Esophagus squamous epithelium (tissue), 5 donors: ENCODE results near the gene GRAMD2B. TPM values are rescaled to one million over a fixed set of nuclear protein-coding genes. Genes with fewer than 3 reads are reported as not detected.
"Not testable (repeated sequence)": the region's sequence is repeated elsewhere in the genome, so short reads cannot be mapped to it uniquely, and the experiment has no call there.

ENCODE experiments used
- DNase-seq: peaks from one replicate; lab custom pipeline; 2025; lab: John Stamatoyannopoulos, UW
- H3K27ac ChIP-seq, 4 donors: fragments of 200-600 bp; sonication (generic); one replicate each; pipeline ENCODE4 v1.5.1; 2016 to 2019; ENCODE audit warnings: mild to moderate bottlenecking in 1 of 4
- H3K27me3 ChIP-seq, 4 donors: fragments of 200-600 bp; sonication (generic); 1 replicate in 3 of 4; 2 replicates in 1 of 4; pipeline versions ENCODE4 v1.5.1 to v1.6.0; 2017 to 2021; ENCODE audit warnings: antibody characterized with exemption in 1 of 4
- H3K36me3 ChIP-seq, 3 donors: fragments of 200-600 bp; sonication (generic); one replicate each; pipeline ENCODE4 v1.5.1; 2016 to 2019
- H3K4me1 ChIP-seq, 3 donors: fragments of 200-600 bp; sonication (generic); one replicate each; pipeline ENCODE4 v1.5.1; 2017 to 2019
- H3K4me3 ChIP-seq, 4 donors: fragments of 200-600 bp; sonication (generic); 1 replicate in 3 of 4; 2 replicates in 1 of 4; pipeline ENCODE4 v1.5.1; 2016 to 2019; ENCODE audit warnings: mild to moderate bottlenecking in 2 of 4, moderate library complexity in 1 of 4
- H3K9me3 ChIP-seq, 3 donors: fragments of 200-600 bp; sonication (generic); one replicate each; pipeline ENCODE4 v1.5.1; 2016 to 2019
- POLR2A ChIP-seq, 4 donors: fragments of 450-650 bp; IDR thresholded peaks; one replicate each; pipeline ENCODE4 v1.6.1; 2017; ENCODE audit warnings: antibody characterized with exemption in 4 of 4, mild to moderate bottlenecking in 4 of 4, moderate library complexity in 3 of 4
- WGBS, 2 donors: methylation state at CpG; one replicate each; pipeline ENCODE4 v1.1.5; 2018; 5-methylcytosine and 5-hydroxymethylcytosine counted together
- intact Hi-C: fragments of 100-400 bp; cut with DNase I; formaldehyde crosslinking; loops from one replicate; pipeline ENCODE4 v1.15.0; 2022
- total RNA-seq, 4 donors: library from RNA; depleted of rRNA; stranded (reverse); fragments of >200 nt; gene quantifications; one replicate each; pipeline ENCODE4 v1.1.0, GENCODE V29; 2016
- TF ChIP-seq, protein P1 (sequence below), 6 experiments: fragments of 450-650 bp in 4 of 6; fragments of 200-600 bp in 2 of 6; sonication (generic) in 2 of 6; IDR thresholded peaks; one replicate each; pipeline ENCODE4 v1.5.1; 2016 to 2019; ENCODE audit warnings: antibody characterized with exemption in 6 of 6, mild to moderate bottlenecking in 4 of 6, moderate library complexity in 4 of 6
- donor health status: DM: yes; HTN: yes; CAD: no.

Gene GRAMD2B
- total RNA-seq, 4 donors from 2014 or later: 10.2 to 29.0 (median 15.8) TPM

DNA sequence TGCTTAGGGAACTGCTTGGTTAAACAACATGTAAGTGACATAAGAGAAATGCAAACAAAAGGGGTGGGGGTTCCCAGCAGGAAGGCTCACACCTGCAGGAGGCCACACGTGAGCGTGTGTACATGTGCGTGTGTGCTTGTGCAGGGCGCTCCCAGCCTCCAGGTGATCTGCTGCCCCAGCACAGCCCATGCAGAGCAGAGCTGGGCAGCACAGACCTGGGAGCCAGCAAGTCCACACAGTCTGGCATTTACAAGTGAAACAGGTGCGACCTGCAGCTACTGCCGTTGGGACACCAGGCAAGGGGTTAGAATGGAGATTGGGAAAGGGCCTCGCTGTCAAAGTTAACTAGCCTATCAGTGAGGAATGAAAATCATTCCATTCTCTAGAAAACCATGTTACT, 41.8 kb downstream of the GRAMD2B start:
- no peak overlapping the region for H3K4me3 ChIP-seq
- no peaks in the 10 kb centered on the region for H3K27me3 ChIP-seq
- peaks cover 4 to 32% (median 13%) of the 10 kb centered on the region in 3 donors for H3K4me1 ChIP-seq
- H3K9me3 ChIP-seq: no peaks in the 10 kb centered on the region
- intact Hi-C loops: no loop called here
- TF ChIP-seq, protein P1, sequence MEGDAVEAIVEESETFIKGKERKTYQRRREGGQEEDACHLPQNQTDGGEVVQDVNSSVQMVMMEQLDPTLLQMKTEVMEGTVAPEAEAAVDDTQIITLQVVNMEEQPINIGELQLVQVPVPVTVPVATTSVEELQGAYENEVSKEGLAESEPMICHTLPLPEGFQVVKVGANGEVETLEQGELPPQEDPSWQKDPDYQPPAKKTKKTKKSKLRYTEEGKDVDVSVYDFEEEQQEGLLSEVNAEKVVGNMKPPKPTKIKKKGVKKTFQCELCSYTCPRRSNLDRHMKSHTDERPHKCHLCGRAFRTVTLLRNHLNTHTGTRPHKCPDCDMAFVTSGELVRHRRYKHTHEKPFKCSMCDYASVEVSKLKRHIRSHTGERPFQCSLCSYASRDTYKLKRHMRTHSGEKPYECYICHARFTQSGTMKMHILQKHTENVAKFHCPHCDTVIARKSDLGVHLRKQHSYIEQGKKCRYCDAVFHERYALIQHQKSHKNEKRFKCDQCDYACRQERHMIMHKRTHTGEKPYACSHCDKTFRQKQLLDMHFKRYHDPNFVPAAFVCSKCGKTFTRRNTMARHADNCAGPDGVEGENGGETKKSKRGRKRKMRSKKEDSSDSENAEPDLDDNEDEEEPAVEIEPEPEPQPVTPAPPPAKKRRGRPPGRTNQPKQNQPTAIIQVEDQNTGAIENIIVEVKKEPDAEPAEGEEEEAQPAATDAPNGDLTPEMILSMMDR (IDR thresholded peaks at IDR 0.05): no peak
- TF ChIP-seq POLR2A (IDR thresholded peaks at IDR 0.05): no peak
- peaks cover 0 to 35% (median 0%) of the 10 kb centered on the region in 3 donors for H3K36me3 ChIP-seq
- 66 to 72% methylated on average over 6 to 7 of the region's 7 CpGs for WGBS, 2 donors
- H3K27ac ChIP-seq: no peak overlapping the region
- DNase-seq: no peak

- no peak for DNase-seq
- H3K4me1 ChIP-seq: peaks cover 0 to 24% (median 9%) of the 10 kb centered on the region in 3 donors
- H3K36me3 ChIP-seq: peaks cover 0 to 61% (median 5%) of the 10 kb centered on the region in 3 donors
- H3K27ac ChIP-seq: no peak overlapping the region
- TF ChIP-seq POLR2A (IDR thresholded peaks at IDR 0.05): no peak
- TF ChIP-seq, protein P1 (IDR thresholded peaks at IDR 0.05): no peak
- no peak overlapping the region for H3K4me3 ChIP-seq
- no peaks in the 10 kb centered on the region for H3K9me3 ChIP-seq
- H3K27me3 ChIP-seq: no peaks in the 10 kb centered on the region
- 75 to 89% methylated on average over 3 of the region's 3 CpGs for WGBS, 2 donors
- intact Hi-C loops: no loop called here
These were observed 44.9 kb downstream of the GRAMD2B start for GRCh38 chr5:126468091-126468490.

GRCh38 chr5:126469536-126470316, 46.5 kb downstream of the GRAMD2B start:
- Histone ChIP-seq H3K27me3 (no peaks in the 10 kb centered on the region), H3K27ac (no peak overlapping the region), H3K9me3 (no peaks in the 10 kb centered on the region), H3K4me1 (peaks cover 0 to 23% (median 9%) of the 10 kb centered on the region in 3 donors), H3K4me3 (no peak overlapping the region), H3K36me3 (peaks cover 0 to 77% (median 5%) of the 10 kb centered on the region in 3 donors)
- no peak for DNase-seq
- intact Hi-C loops: no loop called here
- WGBS, 2 donors: 91 to 94% methylated on average over 6 of the region's 6 CpGs
- TF ChIP-seq, protein P1 (IDR thresholded peaks at IDR 0.05): no peak
- TF ChIP-seq POLR2A (IDR thresholded peaks at IDR 0.05): no peak

GRCh38 chr5:126470529-126470928, 47.3 kb downstream of the GRAMD2B start:
- peaks cover 0 to 19% (median 9%) of the 10 kb centered on the region in 3 donors for H3K4me1 ChIP-seq
- peaks cover 0 to 74% (median 5%) of the 10 kb centered on the region in 3 donors for H3K36me3 ChIP-seq
- H3K4me3 ChIP-seq, H3K9me3 ChIP-seq, H3K27me3 ChIP-seq, intact Hi-C loops, DNase-seq: not testable (repeated sequence)
- WGBS, 2 donors: 40 to 59% methylated on average over 6 of the region's 6 CpGs
- H3K27ac ChIP-seq: peak overlapping the region in 1 of 4 donors; percentile 7

DNA sequence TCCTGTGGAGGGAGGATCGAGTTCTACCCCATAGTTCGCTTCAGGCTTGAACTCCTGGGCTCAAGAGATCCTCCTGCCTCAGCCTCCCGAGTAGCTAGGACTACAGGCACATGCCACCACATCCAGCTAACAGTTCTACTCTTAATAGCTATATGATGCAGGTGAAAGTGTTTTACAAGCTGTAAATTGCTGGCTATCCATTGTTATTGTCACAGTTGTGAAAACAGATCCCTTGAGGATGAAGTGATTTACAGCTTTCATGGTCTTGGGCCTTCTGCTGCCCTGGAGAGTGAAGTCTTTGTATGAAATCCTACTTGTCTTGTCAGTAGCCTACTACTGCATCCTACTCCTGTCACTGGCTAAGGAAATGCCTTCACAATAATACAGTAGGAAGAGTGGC, 48.0 kb downstream of the GRAMD2B start:
- Histone ChIP-seq H3K4me1 (peaks cover 0 to 19% (median 9%) of the 10 kb centered on the region in 3 donors), H3K36me3 (peaks cover 0 to 76% (median 5%) of the 10 kb centered on the region in 3 donors), H3K4me3 (no peak overlapping the region), H3K27ac (no peak overlapping the region), H3K9me3 (no peaks in the 10 kb centered on the region), H3K27me3 (no peaks in the 10 kb centered on the region)
- 62 to 98% methylated on average over 3 of the region's 3 CpGs for WGBS, 2 donors
- TF ChIP-seq, protein P1 (IDR thresholded peaks at IDR 0.05): no peak
- no peak for DNase-seq
- intact Hi-C loops: no loop called here
